HL-60 (cell line): ENCODE results near the gene LRBA.

Experiments used
- DNase-seq, 2 experiments: peaks; one replicate each; pipeline ENCODE4 v3.0.0-alpha.2; 2010 to 2020; ENCODE audit warnings: low read depth in 1 of 2, low spot score in 1 of 2
- H3K27ac ChIP-seq: fragments of 250-450 bp; sonication (Bioruptor Pico); replicated peaks from 2 replicates; pipeline ENCODE4 v1.5.1; 2020; ENCODE audit warnings: mild to moderate bottlenecking, moderate library complexity
- H3K27me3 ChIP-seq: fragments of 250-450 bp; sonication (Bioruptor Pico); 2 replicates; pipeline ENCODE4 v1.5.1; 2021; ENCODE audit warnings: mild to moderate bottlenecking, moderate library complexity; ENCODE audit not compliant: insufficient read depth, poor library complexity, severe bottlenecking
- H3K4me3 ChIP-seq: replicated peaks from 2 replicates; pipeline ENCODE4 v1.5.1; 2011; ENCODE audit warnings: mild to moderate bottlenecking, control low read depth, low read length; ENCODE audit not compliant: insufficient read depth
- CTCF ChIP-seq: IDR thresholded peaks from one replicate; pipeline ENCODE4 v1.5.1; 2011; ENCODE audit warnings: low read length, control low read depth, inconsistent platforms; ENCODE audit not compliant: insufficient read depth
- GABPA ChIP-seq: IDR thresholded peaks from 2 replicates; pipeline ENCODE4 v1.6.1; 2012; ENCODE audit warnings: low read depth
- POLR2AphosphoS5 ChIP-seq: IDR thresholded peaks from 2 replicates; pipeline ENCODE4 v1.6.1; 2012; ENCODE audit warnings: low read depth
- REST ChIP-seq: IDR thresholded peaks from 2 replicates; pipeline ENCODE4 v1.6.1; 2012; ENCODE audit warnings: low read depth; ENCODE audit not compliant: insufficient replicate concordance
- SPI1 ChIP-seq: IDR thresholded peaks from 2 replicates; pipeline ENCODE4 v1.6.1; 2012; ENCODE audit warnings: low read depth, mild to moderate bottlenecking, borderline replicate concordance

LRBA gene

GRCh38 chr4:150609131-150609530 is 406.0 kb downstream of the LRBA start:
- Histone ChIP-seq H3K27me3 (no peaks in the 10 kb centered on the region), H3K4me3 (no peak overlapping the region), H3K27ac (no peak overlapping the region)
- no peak for TF ChIP-seq REST
- no peak for TF ChIP-seq POLR2AphosphoS5
- no peak for TF ChIP-seq SPI1
- TF ChIP-seq GABPA = no peak
- TF ChIP-seq CTCF = no peak
- DNase-seq = no peak

- no peak for TF ChIP-seq POLR2AphosphoS5
- TF ChIP-seq GABPA = no peak
- no peak for TF ChIP-seq REST
- TF ChIP-seq SPI1 = no peak
- no peak for TF ChIP-seq CTCF
Observed at GRCh38 chr4:150600812-150601445, 414.2 kb downstream of the LRBA start.

GRCh38 chr4:150599547-150599946 is 415.5 kb downstream of the LRBA start:
- Histone ChIP-seq H3K27ac (no peak overlapping the region), H3K27me3 (no peaks in the 10 kb centered on the region), H3K4me3 (no peak overlapping the region)
- no peak for DNase-seq
- TF ChIP-seq POLR2AphosphoS5 (no peak), SPI1 (no peak), GABPA (no peak), CTCF (no peak), REST (no peak)

More at GRCh38 chr4:150600812-150601445, 414.2 kb downstream of the LRBA start:
- H3K4me3 ChIP-seq = no peak overlapping the region
- no peak for DNase-seq
- H3K27ac ChIP-seq = no peak overlapping the region
- no peaks in the 10 kb centered on the region for H3K27me3 ChIP-seq
